Small intestine (tissue), 7 donors: Measurements from ENCODE around the gene TMEM209. TPM values are rescaled to one million over a fixed set of nuclear protein-coding genes. Genes with fewer than 3 reads are reported as not detected.

Experiments
- DNase-seq, 2 donors: peaks; one replicate each; pipeline versions ENCODE4 v3.0.0 to v3.0.0-alpha.2; 2013
- FAIRE-seq: peaks from 2 replicates; lab custom pipeline; 2012; peaks lifted over from hg19 to GRCh38; lab: Jason Lieb, UNC
- H3K27ac ChIP-seq, 3 donors: one replicate each; pipeline ENCODE4 v1.5.1; 2013; ENCODE audit warnings: low read length in 2 of 3, mild to moderate bottlenecking in 2 of 3, control low read depth in 1 of 3, inconsistent platforms in 1 of 3, low read depth in 1 of 3, moderate library complexity in 1 of 3
- H3K27me3 ChIP-seq, 3 donors: one replicate each; pipeline ENCODE4 v1.6.1; 2013; ENCODE audit warnings: low read length in 3 of 3, inconsistent platforms in 1 of 3; ENCODE audit not compliant: control insufficient read depth in 3 of 3, insufficient read depth in 3 of 3
- H3K36me3 ChIP-seq, 3 donors: one replicate each; pipeline ENCODE4 v1.6.1; 2013; ENCODE audit warnings: low read length in 3 of 3, inconsistent platforms in 1 of 3, low read depth in 1 of 3, mild to moderate bottlenecking in 1 of 3, moderate library complexity in 1 of 3; ENCODE audit not compliant: control insufficient read depth in 3 of 3, insufficient read depth in 2 of 3
- H3K4me1 ChIP-seq, 3 donors: one replicate each; pipeline ENCODE4 v1.6.1; 2013; ENCODE audit warnings: low read length in 2 of 3, inconsistent platforms in 1 of 3, low read depth in 1 of 3, mild to moderate bottlenecking in 1 of 3, moderate library complexity in 1 of 3; ENCODE audit not compliant: control insufficient read depth in 3 of 3, insufficient read depth in 2 of 3
- H3K4me3 ChIP-seq, 3 donors: one replicate each; pipeline ENCODE4 v1.5.1; 2013; ENCODE audit warnings: low read length in 3 of 3, control low read depth in 1 of 3, inconsistent platforms in 1 of 3, low read depth in 1 of 3, mild to moderate bottlenecking in 1 of 3, moderate library complexity in 1 of 3
- H3K9me3 ChIP-seq, 2 donors: one replicate each; pipeline ENCODE4 v1.6.1; 2013; ENCODE audit warnings: low read depth in 1 of 2, low read length in 1 of 2; ENCODE audit not compliant: control insufficient read depth in 2 of 2, insufficient read depth in 1 of 2
- WGBS, 3 donors: extraction: QIAGEN DNeasy Blood & Tissue Kit; methylation state at CpG; one replicate each; pipeline ENCODE4 v1.1.7; 2013; 5-methylcytosine and 5-hydroxymethylcytosine counted together
- polyA plus RNA-seq, 4 donors: library from polyadenylated mRNA; stranded (reverse) in 3 of 4; unstranded in 1 of 4; fragments of 200-250 nt in 3 of 4; fragments of 120-200 nt in 1 of 4; gene quantifications; one replicate each; pipeline versions ENCODE4 v1.2.1 to v1.2.3, GENCODE V29; 2013
- donor health status: healthy with polysubstance abuse.
- donor health status: control.
- donor health status: control.
- donor health status: Bipolar disorder and iron deficiency.
- donor health status: healthy.

TMEM209 gene
- polyA plus RNA-seq, 4 donors = 4.3 to 15.5 (median 9.0) TPM

- FAIRE-seq (no peak), DNase-seq (no peak)
- 98 to 99% (median 99%) methylated on average over 4 of the region's 4 CpGs for WGBS, 3 donors
- Histone ChIP-seq H3K4me3 (no peak overlapping the region), H3K4me1 (peaks cover 0 to 35% (median 5%) of the 10 kb centered on the region in 3 donors), H3K36me3 (peaks cover 2 to 45% (median 5%) of the 10 kb centered on the region in 3 donors), H3K9me3 (no peaks in the 10 kb centered on the region), H3K27ac (no peak overlapping the region), H3K27me3 (no peaks in the 10 kb centered on the region)
These were observed 68.0 kb downstream of the TMEM209 start for GRCh38 chr7:130137207-130137606.

- Histone ChIP-seq H3K36me3 (peaks cover 2 to 44% (median 5%) of the 10 kb centered on the region in 3 donors), H3K27ac (no peak overlapping the region), H3K27me3 (no peaks in the 10 kb centered on the region), H3K9me3 (no peaks in the 10 kb centered on the region), H3K4me3 (no peak overlapping the region), H3K4me1 (peaks cover 0 to 33% (median 5%) of the 10 kb centered on the region in 3 donors)
- FAIRE-seq (no peak), DNase-seq (no peak)
- 91 to 94% (median 93%) methylated on average over 1 of the region's 1 CpG for WGBS, 3 donors
These were observed 68.5 kb downstream of the TMEM209 start for GRCh38 chr7:130136579-130137167.

- Histone ChIP-seq H3K36me3 (peaks cover 5 to 46% (median 7%) of the 10 kb centered on the region in 3 donors), H3K9me3 (no peaks in the 10 kb centered on the region), H3K27ac (no peak overlapping the region), H3K27me3 (no peaks in the 10 kb centered on the region), H3K4me1 (peaks cover 0 to 25% (median 0%) of the 10 kb centered on the region in 3 donors), H3K4me3 (no peak overlapping the region)
- FAIRE-seq (no peak), DNase-seq (no peak)
- WGBS, 3 donors = 93 to 97% (median 94%) methylated on average over 10 of the region's 10 CpGs
These were observed 69.7 kb downstream of the TMEM209 start for GRCh38 chr7:130135208-130136205.

GRCh38 chr7:130134726-130135125 is 70.5 kb downstream of the TMEM209 start:
- Histone ChIP-seq H3K4me3 (no peak overlapping the region), H3K36me3 (peaks cover 5 to 43% (median 9%) of the 10 kb centered on the region in 3 donors), H3K27me3 (no peaks in the 10 kb centered on the region), H3K27ac (no peak overlapping the region), H3K9me3 (no peaks in the 10 kb centered on the region), H3K4me1 (peaks cover 0 to 25% (median 0%) of the 10 kb centered on the region in 3 donors)
- FAIRE-seq (no peak), DNase-seq (no peak)
- 97 to 99% (median 98%) methylated on average over 7 of the region's 7 CpGs for WGBS, 3 donors

- H3K27me3 ChIP-seq = no peaks in the 10 kb centered on the region
- FAIRE-seq = no peak
- H3K9me3 ChIP-seq = no peaks in the 10 kb centered on the region
- no peak for DNase-seq
- no peak overlapping the region for H3K4me3 ChIP-seq
- peaks cover 0 to 25% (median 0%) of the 10 kb centered on the region in 3 donors for H3K4me1 ChIP-seq
- H3K36me3 ChIP-seq = peaks cover 5 to 42% (median 11%) of the 10 kb centered on the region in 3 donors
- H3K27ac ChIP-seq = peak overlapping the region in 1 of 3 donors; percentile 23
- WGBS, 3 donors = 91 to 97% (median 96%) methylated on average over 4 of the region's 4 CpGs
These were observed 71.0 kb downstream of the TMEM209 start for GRCh38 chr7:130134106-130134636.

- Histone ChIP-seq H3K4me1 (peaks cover 0 to 25% (median 6%) of the 10 kb centered on the region in 3 donors), H3K9me3 (no peaks in the 10 kb centered on the region), H3K27me3 (no peaks in the 10 kb centered on the region), H3K4me3 (no peak overlapping the region), H3K27ac (peak overlapping the region in 1 of 3 donors; percentile 23), H3K36me3 (peaks cover 5 to 40% (median 12%) of the 10 kb centered on the region in 3 donors)
- DNase-seq (no peak), FAIRE-seq (no peak)
- 78 to 83% (median 79%) methylated on average over 7 of the region's 7 CpGs for WGBS, 3 donors
These were observed 72.0 kb downstream of the TMEM209 start for GRCh38 chr7:130133029-130133782.

GRCh38 chr7:130131964-130132875 is 73.0 kb downstream of the TMEM209 start:
- Histone ChIP-seq H3K4me3 (no peak overlapping the region), H3K27me3 (no peaks in the 10 kb centered on the region), H3K36me3 (peaks cover 4 to 36% (median 10%) of the 10 kb centered on the region in 3 donors), H3K4me1 (peaks cover 0 to 28% (median 6%) of the 10 kb centered on the region in 3 donors), H3K27ac (peak overlapping the region in 1 of 3 donors; percentile 12), H3K9me3 (no peaks in the 10 kb centered on the region)
- FAIRE-seq (no peak), DNase-seq (no peak)
- 71 to 84% (median 77%) methylated on average over 12 of the region's 12 CpGs for WGBS, 3 donors
